Superior temporal gyrus (tissue), 1 donor: ENCODE results near the gene LRRC56.
A peak's percentile ranks its signal among the peaks of the same experiment; 100 is the strongest.

ENCODE experiments used
- DNase-seq: peaks from one replicate; pipeline ENCODE4 v3.0.0-alpha.2; 2016; ENCODE audit errors: extremely low spot score

The LRRC56 gene

DNA sequence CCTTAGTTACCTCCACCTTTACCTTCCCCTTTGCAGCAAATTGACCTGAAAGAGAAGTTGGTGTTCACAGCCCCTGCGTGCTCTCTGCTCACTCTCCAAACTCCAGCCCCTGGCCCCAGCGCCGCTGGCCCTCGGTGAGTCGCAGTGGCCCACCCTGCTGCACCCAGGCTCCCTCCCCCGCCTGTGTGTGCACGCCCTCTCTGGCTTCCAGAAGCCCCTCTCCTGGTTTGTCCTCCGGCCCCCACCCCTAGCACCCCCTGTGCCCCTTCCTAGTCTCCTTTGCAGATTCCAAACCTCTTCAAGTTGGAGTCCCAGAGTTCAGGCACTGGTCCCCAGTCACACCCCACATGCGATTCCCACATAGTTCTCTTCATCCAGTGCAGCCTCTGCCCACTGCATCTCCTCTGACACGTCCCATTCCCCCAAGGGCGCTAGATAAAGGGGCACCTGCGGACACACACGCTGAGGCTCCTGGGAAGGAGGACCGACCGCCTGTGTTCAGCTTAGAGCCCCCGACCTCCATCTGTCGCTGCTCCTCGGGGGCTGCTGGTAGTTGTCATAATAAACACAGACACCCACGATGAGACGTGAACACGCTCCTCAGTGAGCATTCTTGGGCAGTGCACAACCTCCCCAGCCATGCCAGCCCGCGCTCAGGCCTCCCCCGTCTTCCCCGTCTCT lies 37.4 kb downstream of the LRRC56 start:
- no peak for DNase-seq

GRCh38 chr11:575313-575995 lies 38.1 kb downstream of the LRRC56 start:
- DNase-seq: peak; percentile 50

- DNase-seq: peak; percentile 95
Measured at GRCh38 chr11:575996-576768, 38.9 kb downstream of the LRRC56 start, which contains the start of gene PHRF1. PHRF1 (plus strand) TSS chr11:576470; CDS start chr11:581513, 5,043 bp downstream.

DNA sequence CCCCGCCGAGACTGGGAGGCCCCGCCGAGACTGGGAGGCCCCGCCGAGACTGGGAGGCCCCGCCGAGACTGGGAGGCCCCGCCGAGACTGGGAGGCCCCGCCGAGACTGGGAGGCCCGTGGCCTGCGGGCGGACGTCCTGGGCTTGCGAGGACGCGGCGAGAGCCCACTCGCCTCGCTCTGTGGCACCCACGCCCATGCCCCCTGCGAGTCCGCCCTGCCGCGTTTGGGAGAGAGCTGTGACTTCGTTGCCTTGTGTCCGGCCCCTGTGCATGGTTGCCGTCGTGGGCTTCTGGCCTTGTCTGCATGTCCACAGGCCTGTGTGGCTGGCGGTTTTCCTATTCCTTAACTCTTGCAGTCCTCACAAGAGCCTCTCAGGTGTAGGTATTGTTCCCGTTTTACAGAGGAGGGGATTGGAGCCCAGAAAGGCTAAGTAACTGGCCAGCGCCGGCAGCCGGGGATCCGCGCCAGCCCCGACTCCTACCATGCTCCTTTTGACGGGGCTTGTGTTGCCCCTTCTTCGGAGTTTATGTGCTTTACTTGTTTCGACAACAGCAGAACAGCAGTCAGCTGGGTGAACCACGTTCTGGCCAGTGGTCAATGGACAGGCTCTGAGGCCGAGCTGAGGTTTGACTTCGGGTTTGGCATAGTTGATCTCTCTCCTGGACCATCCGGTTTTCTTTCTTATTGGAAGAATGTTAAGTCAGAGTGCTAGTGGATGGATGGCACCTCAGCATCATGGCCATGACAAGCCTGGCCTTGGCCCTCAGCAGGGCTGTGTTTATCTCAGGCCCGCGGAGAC lies 39.7 kb downstream of the LRRC56 start:
- DNase-seq: no peak

- DNase-seq: no peak
Measured at GRCh38 chr11:577611-577894, 40.2 kb downstream of the LRRC56 start.

DNA sequence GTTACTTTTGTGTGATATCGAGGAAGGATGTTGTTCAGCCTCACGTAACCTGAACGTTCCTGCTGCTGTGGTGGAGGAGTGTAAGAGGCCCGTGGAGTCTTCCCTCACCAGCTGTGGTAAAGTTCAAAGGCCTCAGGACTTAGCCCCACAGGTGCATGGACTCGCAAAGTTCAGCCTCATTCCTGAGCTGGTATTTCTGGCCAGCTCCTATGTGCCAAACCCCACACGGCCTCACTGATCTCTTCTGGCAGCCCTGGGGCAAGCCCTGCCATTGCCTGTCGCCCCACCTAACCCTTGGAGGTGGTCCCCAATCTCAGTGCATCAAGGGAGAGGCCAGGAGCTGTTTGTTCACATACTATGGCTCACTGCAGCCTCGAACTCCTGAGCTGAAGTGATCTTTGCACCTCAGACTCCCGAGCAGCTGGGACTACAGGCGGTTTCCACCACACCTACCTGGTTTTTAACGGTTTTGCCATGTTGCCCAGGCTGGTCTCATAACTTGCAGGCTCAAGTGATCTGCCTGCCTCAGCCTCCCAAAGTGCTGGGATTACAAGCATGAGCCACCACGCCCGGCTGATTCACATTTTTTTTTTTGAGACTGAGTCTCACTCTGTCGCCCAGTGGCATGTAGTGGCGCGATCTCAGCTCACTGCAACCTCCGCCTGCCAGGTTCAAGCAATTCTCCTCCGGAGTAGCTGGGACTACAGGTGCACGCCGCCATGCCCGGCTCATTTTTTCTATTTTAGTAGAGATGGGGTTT lies 41.1 kb downstream of the LRRC56 start:
- DNase-seq: no peak

GRCh38 chr11:579830-580601 lies 42.7 kb downstream of the LRRC56 start:
- no peak for DNase-seq

DNA sequence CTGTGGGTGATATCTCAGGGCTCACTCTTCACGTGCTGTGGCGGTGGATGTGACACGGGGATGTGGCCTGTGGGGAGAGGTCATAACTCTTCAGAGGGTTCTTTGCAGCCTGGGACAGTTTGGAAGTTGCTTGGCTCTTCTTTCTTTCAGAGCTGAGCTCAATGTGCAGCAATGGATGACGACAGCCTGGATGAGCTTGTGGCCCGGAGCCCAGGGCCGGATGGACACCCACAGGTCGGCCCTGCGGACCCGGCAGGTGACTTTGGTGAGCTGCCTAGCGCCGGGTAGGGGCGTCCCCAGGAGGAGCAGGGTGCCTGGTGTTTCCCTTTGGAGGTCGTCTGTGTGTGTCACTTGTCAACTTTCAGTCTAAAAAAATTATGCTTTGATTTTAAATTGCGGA lies 44.0 kb downstream of the LRRC56 start:
- no peak for DNase-seq

DNA sequence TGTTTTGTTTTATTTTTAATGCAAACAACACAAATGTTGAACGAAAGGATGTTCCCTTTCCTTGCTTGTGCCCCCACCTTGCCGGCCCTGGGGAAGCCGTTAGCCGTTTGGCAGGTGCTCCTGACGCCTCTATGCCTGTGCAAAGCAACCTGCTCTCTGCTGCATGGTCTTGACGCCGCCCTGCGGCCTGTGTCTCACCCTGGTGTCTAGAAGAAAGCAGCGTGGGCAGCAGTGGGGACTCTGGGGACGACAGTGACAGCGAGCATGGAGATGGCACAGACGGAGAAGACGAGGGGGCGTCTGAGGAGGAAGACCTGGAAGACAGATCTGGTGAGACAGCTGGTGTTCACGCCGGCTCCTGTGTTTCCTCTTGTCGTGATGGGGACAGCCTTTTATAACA lies 44.4 kb downstream of the LRRC56 start:
- DNase-seq: peak; percentile 35

- DNase-seq: no peak
Measured at GRCh38 chr11:584287-584686, 47.0 kb downstream of the LRRC56 start.

DNA sequence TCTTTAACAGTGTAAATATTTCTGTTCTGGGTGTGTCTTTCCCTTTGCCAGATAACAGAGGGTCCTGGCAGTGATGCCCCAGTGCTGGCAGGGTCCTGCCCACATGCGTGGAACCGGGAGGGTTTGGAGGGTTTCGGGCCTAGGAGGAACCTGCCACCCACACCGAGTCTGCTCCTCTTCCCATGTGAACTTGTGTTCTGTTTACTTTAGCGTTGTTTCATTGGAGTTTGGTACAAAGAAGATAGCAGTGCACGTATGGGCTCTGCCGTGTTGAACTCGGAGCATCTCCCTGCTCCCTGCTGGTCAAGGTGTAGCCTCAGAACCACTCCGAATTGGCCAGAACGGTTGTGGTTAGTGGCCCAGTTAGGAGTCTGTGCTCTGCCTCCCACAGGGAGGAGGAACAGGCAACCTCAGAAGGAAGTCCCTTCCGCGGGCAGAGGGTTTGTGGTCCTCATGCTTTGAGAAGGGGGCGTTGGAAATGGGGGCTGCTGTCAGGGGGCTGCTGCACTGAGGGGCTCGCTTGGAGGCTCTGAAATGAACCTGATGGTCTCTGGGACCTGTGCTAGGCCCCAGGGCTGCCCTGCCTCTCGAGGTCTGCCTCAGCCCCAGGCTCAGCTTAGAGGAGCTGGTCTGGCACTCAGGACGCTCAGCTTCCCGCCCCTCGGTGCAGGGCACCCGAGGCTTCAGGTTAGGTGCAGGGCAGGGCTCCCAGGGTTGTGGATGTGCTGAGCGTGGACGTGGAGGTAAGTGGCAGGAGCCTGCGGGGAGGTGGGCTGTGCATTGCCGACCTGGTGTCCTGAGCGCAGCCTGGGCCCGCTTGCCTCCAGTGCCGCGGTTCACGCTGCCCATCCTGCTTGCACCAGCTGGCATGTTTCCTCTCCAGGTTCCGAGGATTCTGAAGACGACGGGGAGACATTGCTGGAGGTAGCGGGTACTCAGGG lies 49.3 kb downstream of the LRRC56 start:
- DNase-seq: no peak

DNA sequence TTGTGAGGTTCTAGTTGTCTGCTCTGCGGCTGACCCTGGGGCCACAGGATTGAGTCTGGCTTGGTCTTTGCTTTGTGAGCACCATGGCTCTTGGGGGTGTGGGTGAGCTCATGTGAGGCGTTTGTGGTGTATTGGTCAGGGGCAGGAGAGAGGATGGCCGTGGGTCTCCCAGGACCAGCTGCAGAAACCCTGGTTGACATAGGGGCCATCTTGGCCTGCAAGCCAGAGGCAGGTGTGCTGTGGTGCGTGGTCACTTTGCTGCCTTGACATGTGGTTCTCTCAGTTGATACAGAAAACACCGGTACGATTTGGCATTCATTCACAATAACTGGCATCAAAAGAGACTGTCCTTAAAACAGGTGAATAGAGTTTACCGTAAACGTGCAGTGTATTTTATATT lies 50.2 kb downstream of the LRRC56 start:
- DNase-seq: no peak

DNA sequence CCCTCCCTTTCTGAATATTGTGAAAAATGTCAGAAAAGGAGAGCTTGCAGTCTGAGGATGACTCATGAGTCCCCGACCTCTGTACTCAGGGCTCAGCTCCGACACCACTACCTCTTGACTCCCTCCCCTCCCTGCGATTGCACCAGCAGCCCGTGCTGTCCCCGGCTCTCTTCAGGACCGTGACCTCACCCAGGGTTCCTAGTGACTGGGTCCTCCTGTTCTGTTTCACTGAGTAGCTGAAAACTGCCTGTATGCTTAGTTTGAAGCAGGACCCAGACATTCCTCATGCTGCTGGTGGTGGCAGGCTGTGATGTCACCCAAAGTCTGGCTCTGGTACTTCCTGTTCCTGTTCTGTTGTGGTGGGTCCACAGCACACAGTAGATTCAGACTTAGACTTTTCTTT lies 50.7 kb downstream of the LRRC56 start:
- no peak for DNase-seq

- no peak for DNase-seq
Measured at GRCh38 chr11:589798-590197, 52.5 kb downstream of the LRRC56 start.

DNA sequence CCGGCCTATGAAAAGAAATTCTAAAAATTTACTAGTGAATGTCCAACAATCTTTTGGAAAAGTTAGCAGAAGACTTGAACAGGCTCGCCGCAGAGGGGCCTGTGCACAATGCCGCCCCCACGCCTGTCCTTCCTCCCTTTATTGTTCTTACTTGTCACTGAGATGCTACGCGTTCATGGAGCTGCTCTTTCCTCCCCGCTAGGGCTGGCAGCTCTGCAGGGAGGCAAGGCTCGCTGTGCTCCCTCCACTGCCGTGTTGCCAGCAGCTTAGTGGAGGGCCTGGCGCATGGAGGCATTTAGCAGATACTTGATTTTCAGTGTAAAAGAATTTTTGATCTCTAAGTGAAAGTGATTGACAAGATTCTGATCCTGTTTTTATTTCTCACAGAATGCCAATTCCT lies 53.7 kb downstream of the LRRC56 start:
- no peak for DNase-seq

DNA sequence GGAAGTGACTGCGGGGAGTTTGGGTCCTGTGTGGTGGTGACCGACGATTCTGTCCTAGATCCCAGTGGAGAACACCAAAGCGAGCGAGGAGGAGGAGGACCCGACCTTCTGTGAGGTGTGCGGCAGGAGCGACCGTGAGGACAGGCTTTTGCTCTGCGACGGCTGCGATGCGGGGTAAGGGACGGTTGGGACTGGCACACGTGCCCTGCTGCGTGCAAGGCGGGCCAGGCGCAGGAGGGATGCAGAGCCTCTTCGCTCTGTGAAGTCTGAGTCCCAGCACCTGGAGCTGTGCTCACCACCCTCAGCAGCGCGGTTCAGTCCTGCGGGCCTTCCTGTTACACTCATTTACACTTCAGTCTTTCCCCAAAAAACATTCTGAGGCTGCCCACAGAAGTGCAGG lies 55.2 kb downstream of the LRRC56 start:
- no peak for DNase-seq

GRCh38 chr11:592918-593317 lies 55.6 kb downstream of the LRRC56 start:
- DNase-seq: no peak

GRCh38 chr11:593347-593746 lies 56.0 kb downstream of the LRRC56 start:
- no peak for DNase-seq

DNA sequence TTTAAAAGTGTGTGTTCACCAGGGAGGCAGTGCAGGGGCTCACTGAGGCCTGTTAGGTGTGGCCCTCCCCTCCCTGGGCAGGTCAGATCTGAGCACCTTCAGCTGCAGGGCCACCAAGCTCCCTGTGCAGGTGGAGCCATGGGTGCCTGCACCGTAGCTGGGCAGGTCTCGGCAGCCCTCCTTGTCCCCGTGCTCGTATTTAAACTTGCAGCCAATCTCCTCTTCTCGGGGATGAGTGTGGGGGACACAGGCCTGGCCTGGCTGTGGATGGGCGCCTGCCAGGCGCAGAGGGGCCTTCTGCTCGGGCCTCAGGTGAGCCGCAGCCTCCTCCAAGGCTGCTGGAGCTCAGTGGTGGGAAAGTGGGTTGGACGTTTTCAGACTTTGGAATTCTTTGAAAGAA lies 58.1 kb downstream of the LRRC56 start:
- DNase-seq: no peak

DNA sequence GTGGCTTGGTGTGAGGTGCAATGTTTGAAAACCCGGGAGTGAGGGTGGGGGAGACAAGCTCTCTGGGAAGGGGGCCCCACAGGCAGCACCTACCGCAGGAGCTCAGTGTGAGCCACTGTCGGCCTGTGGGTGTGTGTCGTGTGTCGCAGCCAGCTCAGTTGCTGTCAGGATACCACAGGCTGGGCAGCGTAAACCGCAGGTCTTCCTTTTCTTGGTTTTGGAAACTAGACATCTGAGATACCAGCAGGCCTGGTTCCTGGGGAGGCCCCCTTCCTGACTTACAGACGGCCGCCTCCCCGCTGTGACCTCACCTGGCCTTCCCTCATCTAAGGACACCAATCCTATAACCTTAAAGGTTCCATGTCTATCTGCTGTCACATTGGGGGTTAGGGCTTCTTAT lies 59.0 kb downstream of the LRRC56 start:
- no peak for DNase-seq
